Activated CD4-positive, alpha-beta T cell treated with anti-CD3 and anti-CD28 coated beads for 24 hours (primary cell): ENCODE results near the gene GMCL2.
"Not testable (repeated sequence)": the region's sequence is repeated elsewhere in the genome, so short reads cannot be mapped to it uniquely, and the experiment has no call there.

Source experiments
- DNase-seq, 2 donors: peaks; one replicate each; pipeline ENCODE4 v3.0.0-alpha.2; 2020; ENCODE audit warnings: low read depth in 2 of 2

The GMCL2 gene

DNA sequence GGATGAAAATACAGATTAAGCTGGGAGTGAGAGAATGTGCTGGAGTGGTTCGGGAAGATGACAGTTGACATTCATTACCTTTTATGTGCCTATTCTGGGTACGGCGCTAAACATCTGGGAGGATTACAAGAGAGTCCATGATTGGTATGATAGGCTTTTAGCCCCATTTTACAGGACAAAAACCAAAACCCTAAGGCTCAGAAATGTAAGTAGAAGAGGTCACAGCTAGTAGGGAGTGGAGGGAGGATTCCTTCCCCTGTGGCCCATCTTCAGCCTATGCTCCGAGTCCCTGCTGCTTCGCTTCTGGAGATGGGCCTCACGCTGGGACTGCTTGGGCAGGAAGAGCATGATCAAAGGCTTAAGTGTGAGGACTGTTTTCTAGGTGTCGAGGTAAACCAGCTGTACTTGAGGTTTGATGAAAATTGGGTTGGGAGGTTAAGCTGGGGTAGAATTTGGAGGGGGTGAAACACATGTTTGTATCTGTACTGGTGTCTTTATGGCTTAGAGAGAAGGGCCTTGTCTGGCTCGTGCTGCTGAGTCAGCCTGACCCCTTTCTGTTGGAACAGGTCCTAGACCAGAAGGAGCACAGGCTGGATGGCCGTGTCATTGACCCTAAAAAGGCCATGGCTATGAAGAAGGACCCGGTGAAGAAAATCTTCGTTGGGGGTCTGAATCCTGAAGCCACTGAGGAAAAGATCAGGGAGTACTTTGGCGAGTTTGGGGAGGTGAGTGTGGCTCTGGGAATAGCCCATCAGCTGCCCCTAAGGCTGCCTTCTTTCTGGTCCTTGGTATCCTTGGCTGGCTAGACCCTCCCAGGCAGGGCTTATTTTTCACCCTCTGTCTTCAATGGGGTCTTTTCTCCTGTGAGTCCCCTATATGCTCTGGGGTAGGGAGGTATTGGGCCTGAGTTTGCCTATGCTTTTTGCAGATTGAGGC lies 19.3 kb upstream of the GMCL2 start:
- no peak for DNase-seq

DNA sequence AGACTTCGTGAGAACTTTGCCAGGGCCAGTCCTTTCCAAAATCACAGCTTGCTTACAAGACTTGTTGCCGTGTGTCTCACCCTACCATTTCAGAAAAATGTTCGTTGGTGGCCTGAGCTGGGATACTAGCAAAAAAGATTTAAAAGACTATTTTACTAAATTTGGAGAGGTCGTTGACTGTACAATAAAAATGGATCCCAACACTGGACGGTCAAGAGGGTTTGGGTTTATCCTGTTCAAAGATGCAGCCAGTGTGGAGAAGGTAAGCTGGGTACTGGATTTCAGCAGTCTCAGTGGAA lies 18.5 kb upstream of the GMCL2 start:
- DNase-seq, result no peak

DNA sequence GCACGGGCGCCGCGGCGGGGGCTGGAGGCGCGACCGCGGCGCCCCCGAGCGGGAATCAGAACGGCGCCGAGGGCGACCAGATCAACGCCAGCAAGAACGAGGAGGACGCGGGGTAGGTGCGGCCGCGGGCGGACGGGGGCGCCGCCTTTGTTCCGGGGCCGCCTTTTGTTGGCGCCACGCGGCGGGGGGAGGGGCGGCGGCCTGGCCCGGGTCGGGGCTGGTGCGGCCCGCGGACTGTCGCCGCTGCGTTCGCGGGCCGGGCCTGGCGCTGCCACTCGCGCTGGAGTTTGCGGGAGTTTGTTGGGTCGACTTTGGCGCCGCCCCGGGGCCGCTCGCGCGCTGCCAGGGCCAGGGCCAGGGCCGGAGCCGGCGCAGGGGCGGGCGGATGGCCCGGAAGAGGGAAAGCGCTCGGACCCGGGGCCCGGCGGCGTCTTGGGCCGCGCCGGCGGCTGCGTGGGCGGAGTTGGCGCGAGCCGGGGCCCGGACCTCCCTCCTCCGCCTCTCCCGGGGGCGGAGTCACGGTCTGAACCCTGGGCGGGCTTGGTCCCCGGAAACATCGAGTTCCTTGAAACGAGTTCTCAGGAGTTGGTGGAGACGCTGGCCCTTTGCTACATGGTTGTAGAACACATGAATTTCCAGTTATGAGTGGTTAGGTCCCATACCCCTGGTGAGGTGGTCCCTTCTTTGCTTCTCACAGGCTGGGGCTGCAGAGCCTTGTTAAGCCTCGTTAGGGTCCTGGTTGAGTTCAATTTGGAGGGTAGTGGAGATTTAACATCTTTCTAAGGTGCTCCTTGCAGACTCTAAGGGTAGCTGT lies 18.0 kb upstream of the GMCL2 start:
- DNase-seq, result peak; percentile 52 to 71

DNA sequence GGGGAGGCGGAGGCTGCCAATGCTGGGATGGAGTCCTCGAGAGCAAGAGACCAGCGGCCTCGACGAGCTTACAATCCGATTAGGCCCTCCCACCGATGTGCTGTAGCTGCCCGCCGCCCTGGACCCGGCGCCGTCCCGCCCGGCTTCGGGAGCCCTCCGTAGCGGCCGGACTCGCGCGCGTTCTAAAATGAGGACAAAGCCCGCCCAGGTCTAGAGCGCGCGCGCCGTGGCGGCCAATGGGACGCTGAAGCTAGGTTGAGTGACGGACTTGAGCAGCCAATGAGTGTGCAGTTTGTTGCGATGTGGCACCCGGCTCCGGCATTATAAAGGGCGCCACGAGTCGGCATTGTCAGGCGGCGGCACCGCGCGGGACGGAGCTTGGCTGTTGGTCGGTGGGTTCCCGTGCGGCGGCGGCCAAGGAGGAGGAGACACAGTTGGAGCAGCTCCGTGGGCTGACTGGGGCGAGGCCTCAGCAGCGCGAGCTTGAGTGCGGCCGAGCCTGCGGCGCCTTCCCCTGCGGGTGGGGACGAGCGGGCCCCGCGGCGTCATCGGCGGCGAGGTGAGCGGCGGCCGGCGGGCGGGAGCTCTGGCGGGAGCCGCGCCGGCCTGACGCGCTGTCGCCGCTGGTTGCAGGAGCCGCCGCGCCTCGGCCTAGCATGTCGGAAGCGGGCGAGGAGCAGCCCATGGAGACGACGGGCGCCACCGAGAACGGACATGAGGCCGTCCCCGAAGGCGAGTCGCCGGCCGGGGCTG lies 17.2 kb upstream of the GMCL2 start, which contains the start of gene HNRNPAB:
TSS of gene HNRNPAB (plus strand) at position 352 of the 753 bp plus-strand sequence. CDS start at position 657, 305 bp downstream.
- DNase-seq, result peak; percentile 93 to 94

GRCh38 chr5:178203670-178204181 lies 16.6 kb upstream of the GMCL2 start:
- DNase-seq, result no peak

GRCh38 chr5:178202541-178202940 lies 15.4 kb upstream of the GMCL2 start:
- no peak for DNase-seq

DNA sequence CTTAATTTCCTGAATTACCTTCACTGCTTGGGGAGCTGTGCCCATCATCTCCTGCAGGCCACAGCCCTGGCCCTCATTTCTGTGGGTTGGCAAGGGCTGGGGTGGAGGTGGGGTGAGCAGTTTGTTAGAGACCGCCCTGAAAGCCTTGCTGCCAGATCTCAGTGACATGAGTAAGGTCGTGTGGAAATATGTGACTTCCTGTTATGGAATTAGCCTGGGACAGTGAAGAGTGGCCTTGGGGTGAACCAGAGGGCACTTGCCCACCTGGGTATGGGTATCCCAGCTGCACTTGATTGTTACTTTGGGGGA lies 14.7 kb upstream of the GMCL2 start:
- no peak for DNase-seq

- DNase-seq, result no peak
Measured at GRCh38 chr5:178201221-178201926, 14.2 kb upstream of the GMCL2 start.

- DNase-seq, result no peak
Measured at GRCh38 chr5:178199581-178200434, 12.6 kb upstream of the GMCL2 start.

- DNase-seq, result no peak
Measured at GRCh38 chr5:178198706-178199105, 11.5 kb upstream of the GMCL2 start.

DNA sequence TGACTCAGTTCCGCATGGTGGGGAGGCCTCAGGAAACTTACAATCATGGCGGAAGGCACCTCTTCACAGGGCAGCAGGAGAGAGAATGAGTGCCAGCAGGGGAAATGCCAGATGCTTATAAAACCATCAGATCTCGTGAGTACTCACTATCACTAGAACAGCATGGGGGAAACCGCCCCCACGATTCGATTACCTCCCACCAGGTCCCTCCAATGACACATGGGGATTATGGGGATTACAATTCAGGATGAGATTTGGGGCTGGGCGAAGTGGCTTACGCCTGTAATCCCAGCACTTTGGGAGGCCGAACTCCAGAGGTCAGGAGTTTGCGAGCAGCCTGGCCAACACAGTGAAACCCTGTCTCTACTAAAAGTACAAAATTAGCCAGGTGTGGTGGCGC lies 11.0 kb upstream of the GMCL2 start:
- DNase-seq, result not testable (repeated sequence)

- DNase-seq, result no peak
Measured at GRCh38 chr5:178196986-178197385, 9.8 kb upstream of the GMCL2 start.

GRCh38 chr5:178196281-178196812 lies 9.2 kb upstream of the GMCL2 start:
- DNase-seq, result no peak

- DNase-seq, result no peak
Measured at GRCh38 chr5:178194026-178194425, 6.9 kb upstream of the GMCL2 start.

- no peak for DNase-seq
Measured at GRCh38 chr5:178193251-178193809, 6.2 kb upstream of the GMCL2 start.

DNA sequence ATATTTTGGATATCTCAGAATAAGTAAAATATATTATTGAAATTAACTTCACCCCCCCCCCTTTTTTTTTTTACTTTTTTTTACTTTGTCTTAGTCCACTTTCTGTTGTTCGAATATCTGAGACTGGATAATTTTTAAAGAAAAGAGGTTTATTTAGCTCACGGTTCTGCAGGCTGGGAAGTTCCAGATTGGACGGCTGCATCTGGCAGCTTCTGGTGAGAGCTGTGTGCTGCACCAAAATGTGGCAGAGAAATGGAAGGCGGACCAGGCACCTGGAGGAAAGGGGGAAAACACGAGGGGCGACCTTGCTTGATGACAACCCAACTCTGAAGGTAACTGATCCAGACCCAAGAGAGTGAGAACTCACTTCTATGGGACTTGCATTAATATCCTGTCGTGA lies 5.6 kb upstream of the GMCL2 start:
- DNase-seq, result no peak

- no peak for DNase-seq
Measured at GRCh38 chr5:178192244-178192643, 5.1 kb upstream of the GMCL2 start.

GRCh38 chr5:178191661-178192060 lies 4.5 kb upstream of the GMCL2 start:
- no peak for DNase-seq

DNA sequence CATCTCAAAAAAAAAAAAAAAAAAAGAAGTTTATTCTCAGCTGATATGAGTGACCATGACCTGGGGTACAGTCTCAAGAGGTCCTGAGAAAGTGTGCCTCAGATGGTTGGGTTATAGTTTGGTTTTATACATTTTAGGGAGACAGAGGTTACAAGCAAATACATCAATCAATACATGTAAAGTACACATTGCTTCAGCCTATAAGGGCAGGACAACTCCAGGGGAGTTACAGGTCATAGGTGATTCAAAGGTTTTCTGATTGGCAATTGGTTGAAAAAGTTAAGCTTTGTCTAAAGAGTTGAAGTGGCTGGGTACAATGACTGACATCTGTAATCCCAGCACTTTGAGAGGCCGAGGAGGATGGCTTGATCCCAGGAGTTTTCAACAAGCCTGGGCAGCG lies 2.3 kb upstream of the GMCL2 start:
- no peak for DNase-seq

GRCh38 chr5:178186427-178186826 lies 744 bp downstream of the GMCL2 start:
- DNase-seq, result no peak
